ENCODE data around the gene NGEF.

NGEF gene

DNA sequence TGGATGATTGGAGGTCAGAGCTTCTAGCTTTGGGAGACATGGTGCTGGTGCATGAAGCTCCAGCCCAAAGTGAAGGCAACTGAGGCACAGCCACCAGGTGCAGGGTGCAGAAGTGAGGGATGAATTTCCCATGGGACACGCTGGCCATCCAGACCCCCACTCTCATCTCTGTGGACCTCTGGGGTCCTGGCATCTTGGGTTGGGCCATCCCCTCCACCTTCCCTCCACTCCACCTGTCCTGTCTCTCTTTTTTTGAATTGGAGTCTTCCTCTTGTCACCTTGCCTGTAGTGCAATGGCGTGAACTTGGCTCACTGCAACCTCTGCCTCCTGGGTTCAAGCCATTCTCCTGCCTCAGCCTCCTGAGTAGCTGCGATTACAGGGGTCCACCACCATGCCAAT lies 3.4 kb downstream of the NGEF start:
- H3K27ac ChIP-seq, result no peak overlapping the region
- TF ChIP-seq ZFX (IDR thresholded peaks at IDR 0.05; ENCODE audit: borderline replicate concordance), result no peak
- TF ChIP-seq, protein P1, sequence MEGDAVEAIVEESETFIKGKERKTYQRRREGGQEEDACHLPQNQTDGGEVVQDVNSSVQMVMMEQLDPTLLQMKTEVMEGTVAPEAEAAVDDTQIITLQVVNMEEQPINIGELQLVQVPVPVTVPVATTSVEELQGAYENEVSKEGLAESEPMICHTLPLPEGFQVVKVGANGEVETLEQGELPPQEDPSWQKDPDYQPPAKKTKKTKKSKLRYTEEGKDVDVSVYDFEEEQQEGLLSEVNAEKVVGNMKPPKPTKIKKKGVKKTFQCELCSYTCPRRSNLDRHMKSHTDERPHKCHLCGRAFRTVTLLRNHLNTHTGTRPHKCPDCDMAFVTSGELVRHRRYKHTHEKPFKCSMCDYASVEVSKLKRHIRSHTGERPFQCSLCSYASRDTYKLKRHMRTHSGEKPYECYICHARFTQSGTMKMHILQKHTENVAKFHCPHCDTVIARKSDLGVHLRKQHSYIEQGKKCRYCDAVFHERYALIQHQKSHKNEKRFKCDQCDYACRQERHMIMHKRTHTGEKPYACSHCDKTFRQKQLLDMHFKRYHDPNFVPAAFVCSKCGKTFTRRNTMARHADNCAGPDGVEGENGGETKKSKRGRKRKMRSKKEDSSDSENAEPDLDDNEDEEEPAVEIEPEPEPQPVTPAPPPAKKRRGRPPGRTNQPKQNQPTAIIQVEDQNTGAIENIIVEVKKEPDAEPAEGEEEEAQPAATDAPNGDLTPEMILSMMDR (IDR thresholded peaks at IDR 0.05), result no peak

DNA sequence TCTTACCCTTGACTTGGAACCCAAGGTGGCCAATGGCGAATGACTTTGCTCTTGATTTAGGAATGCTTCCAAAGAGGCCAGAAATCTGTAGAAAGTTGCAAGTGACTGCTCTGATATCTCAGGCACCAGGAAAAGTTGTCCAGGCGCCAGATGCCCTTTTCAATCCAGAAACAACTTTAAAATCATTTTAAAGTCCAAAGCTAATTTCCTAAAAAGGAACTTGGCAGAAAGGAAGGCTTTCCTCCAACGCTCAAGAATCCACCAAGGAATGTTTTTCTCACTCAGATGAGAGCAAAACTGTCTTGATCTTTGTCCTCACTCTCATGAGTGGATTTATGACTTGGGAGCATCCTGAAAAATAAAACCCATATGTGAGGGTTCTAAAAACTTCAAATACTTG lies 5.3 kb downstream of the NGEF start:
- H3K27ac ChIP-seq, result no peak overlapping the region
- no peak for TF ChIP-seq ZFX (IDR thresholded peaks at IDR 0.05; ENCODE audit: borderline replicate concordance)
- TF ChIP-seq, protein P1 (IDR thresholded peaks at IDR 0.05), result no peak

DNA sequence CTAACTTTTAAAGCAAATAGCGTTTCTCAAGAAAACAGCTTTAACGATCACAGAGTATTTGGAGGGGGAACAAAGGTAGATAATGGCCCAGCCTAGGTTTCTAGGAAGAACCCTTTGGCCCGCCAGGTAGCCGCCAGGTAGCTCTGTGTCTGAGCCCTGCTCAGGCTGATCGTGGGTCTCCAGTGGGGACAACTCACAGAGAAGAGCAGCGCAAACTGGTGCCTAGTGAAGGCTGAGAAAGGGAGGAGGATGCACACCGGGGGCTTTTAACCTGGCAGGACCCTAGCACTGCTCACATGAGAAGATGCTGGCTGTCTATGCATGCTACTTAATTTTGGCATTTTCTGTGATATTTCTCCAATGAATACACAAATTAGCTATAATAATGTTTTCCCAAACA lies 5.8 kb downstream of the NGEF start:
- TF ChIP-seq ZFX (IDR thresholded peaks at IDR 0.05; ENCODE audit: borderline replicate concordance), result no peak
- TF ChIP-seq, protein P1 (IDR thresholded peaks at IDR 0.05), result no peak
- H3K27ac ChIP-seq, result no peak overlapping the region

DNA sequence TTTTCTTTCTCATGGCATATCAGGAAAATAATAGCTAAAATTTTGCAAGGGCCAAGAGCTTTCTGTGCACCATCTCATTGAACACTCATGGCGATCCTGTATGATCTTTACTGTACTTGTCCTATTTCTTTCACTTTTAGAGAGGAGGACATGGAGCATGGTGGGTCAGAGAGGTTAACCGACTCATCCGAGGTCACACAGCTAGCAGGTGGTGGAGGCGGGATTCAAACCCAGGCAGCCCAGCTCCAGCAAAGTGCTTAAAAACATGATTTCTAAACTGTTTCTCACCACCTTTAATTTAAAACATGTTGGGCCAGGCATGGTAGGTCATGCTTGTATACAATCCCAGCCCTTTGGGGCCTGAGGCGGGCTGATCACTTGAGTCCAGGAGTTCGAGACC lies 6.4 kb downstream of the NGEF start:
- no peak overlapping the region for H3K27ac ChIP-seq
- TF ChIP-seq ZFX (IDR thresholded peaks at IDR 0.05; ENCODE audit: borderline replicate concordance), result no peak

DNA sequence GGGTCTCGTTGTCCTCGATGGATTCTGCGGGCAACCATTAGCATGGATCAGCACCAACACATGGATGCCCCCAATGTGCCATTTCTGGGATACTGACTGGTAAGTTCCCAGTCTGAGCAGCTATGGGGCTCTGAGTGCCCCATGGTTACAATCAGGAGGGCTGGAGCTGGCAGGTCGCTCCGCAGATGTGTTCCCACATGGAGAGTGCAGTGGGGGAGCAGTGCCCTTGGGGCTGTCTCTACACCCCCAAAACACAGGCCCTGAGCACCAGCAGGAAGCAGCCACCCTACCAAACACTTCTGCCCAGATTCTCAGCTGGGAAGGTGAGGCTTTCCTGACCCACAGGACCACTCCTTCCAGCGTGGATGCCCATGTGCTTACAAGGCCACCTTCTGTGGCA lies 8.0 kb downstream of the NGEF start:
- H3K27ac ChIP-seq, result no peak overlapping the region
- TF ChIP-seq, protein P1 (IDR thresholded peaks at IDR 0.05), result no peak
- no peak for TF ChIP-seq ZFX (IDR thresholded peaks at IDR 0.05; ENCODE audit: borderline replicate concordance)

DNA sequence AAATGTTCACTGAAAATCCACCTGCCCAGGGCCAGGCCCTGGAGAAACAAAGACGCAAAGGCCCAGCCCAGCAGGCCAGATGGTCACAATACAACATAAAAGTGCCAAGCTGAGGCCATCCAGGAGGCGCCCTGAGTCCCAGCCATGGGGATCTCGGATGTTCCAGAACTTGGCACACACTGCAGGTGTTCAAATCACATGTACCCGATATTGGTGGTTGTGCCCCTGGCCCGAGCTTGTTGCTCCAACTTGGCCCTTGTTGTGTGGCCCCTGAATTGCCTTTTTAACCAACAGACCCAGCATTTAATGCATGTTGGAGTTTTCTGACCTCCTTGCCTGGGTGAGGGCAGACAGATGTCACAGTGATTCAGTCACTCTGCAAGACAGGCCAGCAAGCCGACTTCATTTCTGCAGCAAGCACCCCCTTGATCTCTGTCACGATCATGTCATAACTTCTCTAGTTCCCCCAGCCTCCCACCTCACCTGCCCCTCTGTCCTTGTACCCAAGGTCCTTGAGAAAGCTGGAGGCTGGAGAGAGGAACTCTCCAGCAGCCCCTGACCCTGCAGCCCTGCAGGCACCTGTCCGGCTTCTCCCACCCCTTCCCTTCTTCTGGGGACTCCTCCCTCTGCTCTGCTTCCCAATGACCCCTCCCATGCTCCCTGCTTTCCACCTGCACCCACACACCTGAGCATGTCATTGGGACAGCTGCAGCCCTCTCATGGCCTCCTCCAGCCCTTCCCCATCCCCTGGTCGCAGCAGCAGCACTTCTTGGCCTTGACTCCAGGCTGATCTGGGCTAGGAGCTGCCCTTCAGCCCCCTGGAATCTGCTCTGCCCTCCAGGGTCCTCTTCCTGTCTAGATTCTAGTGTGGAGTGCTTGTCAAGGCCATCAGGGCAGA lies 9.1 kb downstream of the NGEF start:
- TF ChIP-seq, protein P1 (IDR thresholded peaks at IDR 0.05), result no peak
- no peak for TF ChIP-seq ZFX (IDR thresholded peaks at IDR 0.05; ENCODE audit: borderline replicate concordance)
- no peak overlapping the region for H3K27ac ChIP-seq

DNA sequence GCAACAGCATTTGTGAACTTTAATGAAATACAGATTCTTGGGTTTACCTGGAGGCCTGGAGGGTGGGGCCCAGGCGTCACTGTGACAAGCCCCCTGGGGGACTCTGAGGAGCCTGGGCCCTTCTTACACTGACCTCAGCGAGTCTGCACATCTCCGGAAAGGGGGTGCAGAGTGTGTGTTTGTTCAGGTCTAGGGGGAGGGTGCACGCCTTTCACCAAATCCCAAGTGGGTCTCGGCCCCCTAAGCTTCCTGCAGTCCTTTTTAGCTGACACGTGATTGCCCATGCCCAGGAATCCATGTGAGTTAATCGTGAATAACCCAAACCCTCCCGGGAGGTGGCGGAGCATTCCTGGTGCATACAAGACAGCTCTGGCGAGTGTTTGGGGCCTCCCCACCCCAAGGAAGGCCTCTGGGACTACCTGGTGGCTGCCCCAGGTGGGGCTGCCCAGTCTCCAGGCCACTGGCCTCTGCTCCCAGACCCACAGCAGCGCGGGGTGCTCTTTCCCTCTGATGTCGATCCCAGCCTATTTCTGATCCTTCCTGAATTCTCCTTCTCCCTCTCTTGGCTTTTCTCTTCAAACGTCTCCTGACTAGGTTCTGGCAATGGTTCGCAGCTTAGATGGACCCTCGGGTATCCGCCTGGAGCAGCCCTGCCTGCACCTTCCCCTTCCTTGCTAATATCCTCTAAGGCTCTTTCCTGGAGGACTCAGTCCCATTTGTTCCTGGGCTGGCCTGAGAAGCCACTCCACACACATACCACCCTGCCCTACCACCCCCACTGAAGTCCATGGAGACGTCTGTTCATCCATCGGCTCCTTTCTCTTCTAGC lies 10.0 kb downstream of the NGEF start:
- TF ChIP-seq ZFX (IDR thresholded peaks at IDR 0.05; ENCODE audit: borderline replicate concordance), result no peak
- TF ChIP-seq, protein P1 (IDR thresholded peaks at IDR 0.05), result no peak
- no peak overlapping the region for H3K27ac ChIP-seq

All from 22Rv1 (cell line).